ENCODE data around the gene GPR4.
A peak's percentile ranks its signal among the peaks of the same experiment; 100 is the strongest.

The GPR4 gene

GRCh38 chr19:45564131-45564780 lies 37.8 kb downstream of the GPR4 start:
- FAIRE-seq: peak; percentile 75
- no peak for TF ChIP-seq SPI1 (IDR thresholded peaks at IDR 0.05; ENCODE audit: low read depth, low read length)
- DNase-seq (ENCODE audit: insufficient read length, low spot score): no peak

GRCh38 chr19:45560686-45561085 lies 41.3 kb downstream of the GPR4 start:
- FAIRE-seq (no peak), DNase-seq (ENCODE audit: insufficient read length, low spot score) (no peak)
- no peak for TF ChIP-seq TAF1 (IDR thresholded peaks at IDR 0.05; ENCODE audit: low read depth, low read length)
- TF ChIP-seq SPI1 (IDR thresholded peaks at IDR 0.05; ENCODE audit: low read depth, low read length): no peak
- no peak for TF ChIP-seq POU2F2 (IDR thresholded peaks at IDR 0.05; ENCODE audit: low read depth, low read length)

- TF ChIP-seq SPI1 (IDR thresholded peaks at IDR 0.05; ENCODE audit: low read depth, low read length) (no peak), PAX5 (IDR thresholded peaks at IDR 0.05; ENCODE audit: insufficient read depth, low read length, severe bottlenecking) (no peak), TAF1 (IDR thresholded peaks at IDR 0.05; ENCODE audit: low read depth, low read length) (no peak)
Measured at GRCh38 chr19:45560038-45560437, 42.0 kb downstream of the GPR4 start.

GRCh38 chr19:45558399-45558878 lies 43.6 kb downstream of the GPR4 start:
- no peak for TF ChIP-seq TAF1 (IDR thresholded peaks at IDR 0.05; ENCODE audit: low read depth, low read length)
- no peak for TF ChIP-seq POLR2AphosphoS5 (IDR thresholded peaks at IDR 0.05; ENCODE audit: low read depth, low read length)
- TF ChIP-seq POU2F2 (IDR thresholded peaks at IDR 0.05; ENCODE audit: low read depth, low read length): no peak
- no peak for TF ChIP-seq POLR2A (IDR thresholded peaks at IDR 0.05; ENCODE audit: low read depth, low read length)
- TF ChIP-seq SPI1 (IDR thresholded peaks at IDR 0.05; ENCODE audit: low read depth, low read length): no peak
- TF ChIP-seq PAX5 (IDR thresholded peaks at IDR 0.05; ENCODE audit: insufficient read depth, low read length, severe bottlenecking): no peak
- FAIRE-seq (peak; percentile 87), DNase-seq (ENCODE audit: insufficient read length, low spot score) (peak; percentile 68)

More at GRCh38 chr19:45560038-45560437, 42.0 kb downstream of the GPR4 start:
- DNase-seq (ENCODE audit: insufficient read length, low spot score): no peak
- no peak for FAIRE-seq

GRCh38 chr19:45556835-45557234 lies 45.2 kb downstream of the GPR4 start:
- DNase-seq (ENCODE audit: insufficient read length, low spot score): no peak
- no peak for TF ChIP-seq PAX5 (IDR thresholded peaks at IDR 0.05; ENCODE audit: insufficient read depth, low read length, severe bottlenecking)
- TF ChIP-seq SPI1 (IDR thresholded peaks at IDR 0.05; ENCODE audit: low read depth, low read length): no peak
- TF ChIP-seq POLR2A (IDR thresholded peaks at IDR 0.05; ENCODE audit: low read depth, low read length): no peak
- no peak for TF ChIP-seq POU2F2 (IDR thresholded peaks at IDR 0.05; ENCODE audit: low read depth, low read length)
- TF ChIP-seq TAF1 (IDR thresholded peaks at IDR 0.05; ENCODE audit: low read depth, low read length): no peak
- TF ChIP-seq POLR2AphosphoS5 (IDR thresholded peaks at IDR 0.05; ENCODE audit: low read depth, low read length): no peak
- FAIRE-seq: no peak

- TF ChIP-seq POLR2AphosphoS5 (IDR thresholded peaks at IDR 0.05; ENCODE audit: low read depth, low read length) (no peak), PAX5 (IDR thresholded peaks at IDR 0.05; ENCODE audit: insufficient read depth, low read length, severe bottlenecking) (no peak), POLR2A (IDR thresholded peaks at IDR 0.05; ENCODE audit: low read depth, low read length) (no peak), SPI1 (IDR thresholded peaks at IDR 0.05; ENCODE audit: low read depth, low read length) (no peak), TAF1 (IDR thresholded peaks at IDR 0.05; ENCODE audit: low read depth, low read length) (no peak), POU2F2 (IDR thresholded peaks at IDR 0.05; ENCODE audit: low read depth, low read length) (no peak)
- FAIRE-seq (no peak), DNase-seq (ENCODE audit: insufficient read length, low spot score) (no peak)
Measured at GRCh38 chr19:45554481-45554880, 47.5 kb downstream of the GPR4 start.

- DNase-seq (ENCODE audit: insufficient read length, low spot score): no peak
- FAIRE-seq: no peak
- TF ChIP-seq POLR2AphosphoS5 (IDR thresholded peaks at IDR 0.05; ENCODE audit: low read depth, low read length): no peak
- TF ChIP-seq POLR2A (IDR thresholded peaks at IDR 0.05; ENCODE audit: low read depth, low read length): no peak
- no peak for TF ChIP-seq SPI1 (IDR thresholded peaks at IDR 0.05; ENCODE audit: low read depth, low read length)
- TF ChIP-seq POU2F2 (IDR thresholded peaks at IDR 0.05; ENCODE audit: low read depth, low read length): no peak
- no peak for TF ChIP-seq TAF1 (IDR thresholded peaks at IDR 0.05; ENCODE audit: low read depth, low read length)
- TF ChIP-seq PAX5 (IDR thresholded peaks at IDR 0.05; ENCODE audit: insufficient read depth, low read length, severe bottlenecking): no peak
Measured at GRCh38 chr19:45553464-45553863, 48.5 kb downstream of the GPR4 start.

GRCh38 chr19:45547965-45548609 lies 53.9 kb downstream of the GPR4 start:
- TF ChIP-seq PAX5 (IDR thresholded peaks at IDR 0.05; ENCODE audit: insufficient read depth, low read length, severe bottlenecking) (no peak), POU2F2 (IDR thresholded peaks at IDR 0.05; ENCODE audit: low read depth, low read length) (no peak), TAF1 (IDR thresholded peaks at IDR 0.05; ENCODE audit: low read depth, low read length) (no peak), POLR2A (IDR thresholded peaks at IDR 0.05; ENCODE audit: low read depth, low read length) (no peak), SPI1 (IDR thresholded peaks at IDR 0.05; ENCODE audit: low read depth, low read length) (no peak), POLR2AphosphoS5 (IDR thresholded peaks at IDR 0.05; ENCODE audit: low read depth, low read length) (no peak)
- FAIRE-seq: no peak
- no peak for DNase-seq (ENCODE audit: insufficient read length, low spot score)

- FAIRE-seq: peak; percentile 71
- no peak for DNase-seq (ENCODE audit: insufficient read length, low spot score)
- TF ChIP-seq SPI1 (IDR thresholded peaks at IDR 0.05; ENCODE audit: low read depth, low read length) (no peak), POLR2A (IDR thresholded peaks at IDR 0.05; ENCODE audit: low read depth, low read length) (no peak), PAX5 (IDR thresholded peaks at IDR 0.05; ENCODE audit: insufficient read depth, low read length, severe bottlenecking) (no peak), POLR2AphosphoS5 (IDR thresholded peaks at IDR 0.05; ENCODE audit: low read depth, low read length) (no peak), POU2F2 (IDR thresholded peaks at IDR 0.05; ENCODE audit: low read depth, low read length) (peak; percentile 71; the same call in 1 of the 2 replicates)
Measured at GRCh38 chr19:45547211-45547770, 54.7 kb downstream of the GPR4 start.

GRCh38 chr19:45542234-45542668 lies 59.8 kb downstream of the GPR4 start:
- TF ChIP-seq POU2F2 (IDR thresholded peaks at IDR 0.05; ENCODE audit: low read depth, low read length) (no peak), SPI1 (IDR thresholded peaks at IDR 0.05; ENCODE audit: low read depth, low read length) (no peak)
- no peak for DNase-seq (ENCODE audit: insufficient read length, low spot score)
- peak; percentile 69 for FAIRE-seq
